Loucy (cell line): ENCODE data around the gene SELENOI.

Experiments used
- H2AFZ ChIP-seq: fragments of 200-600 bp; sonication (generic); 2 replicates; pipeline ENCODE4 v1.6.0; 2016; ENCODE audit warnings: antibody characterized with exemption, mild to moderate bottlenecking, low read length, moderate library complexity
- H3F3A ChIP-seq: fragments of 200-600 bp; 2 replicates; pipeline ENCODE4 v1.6.0; 2016; ENCODE audit warnings: antibody characterized with exemption, low read depth, mild to moderate bottlenecking
- H3K27me3 ChIP-seq: fragments of 200-600 bp; sonication (generic); 2 replicates; pipeline ENCODE4 v1.6.1; 2014; ENCODE audit warnings: low read length, mild to moderate bottlenecking; ENCODE audit not compliant: insufficient read depth, poor library complexity, severe bottlenecking
- H3K36me3 ChIP-seq: fragments of 200-600 bp; sonication (generic); 2 replicates; pipeline ENCODE4 v1.6.1; 2016; ENCODE audit warnings: low read length; ENCODE audit not compliant: insufficient read depth
- H3K4me1 ChIP-seq: fragments of 200-600 bp; sonication (generic); 2 replicates; pipeline ENCODE4 v1.5.1; 2014; ENCODE audit warnings: low read length, mild to moderate bottlenecking; ENCODE audit not compliant: insufficient read depth, poor library complexity, severe bottlenecking
- H3K4me2 ChIP-seq: fragments of 200-600 bp; sonication (generic); 2 replicates; pipeline ENCODE4 v1.6.0; 2014; ENCODE audit warnings: antibody characterized with exemption, low read length, low read depth, mild to moderate bottlenecking; ENCODE audit not compliant: poor library complexity, severe bottlenecking
- H3K4me3 ChIP-seq: fragments of 200-600 bp; sonication (generic); 2 replicates; pipeline ENCODE4 v1.5.1; 2014; ENCODE audit warnings: low read length, mild to moderate bottlenecking, mixed read lengths; ENCODE audit not compliant: poor library complexity, severe bottlenecking
- H3K79me2 ChIP-seq: fragments of 200-600 bp; sonication (generic); 2 replicates; pipeline ENCODE4 v1.6.1; 2014; ENCODE audit warnings: low read length; ENCODE audit not compliant: insufficient read depth
- H3K9ac ChIP-seq: fragments of 200-600 bp; sonication (generic); 2 replicates; pipeline ENCODE4 v1.6.0; 2014; ENCODE audit warnings: mild to moderate bottlenecking, low read depth, low read length, moderate library complexity; ENCODE audit not compliant: poor library complexity, severe bottlenecking
- H3K9me2 ChIP-seq: fragments of 200-600 bp; sonication (generic); replicated peaks from 2 replicates; pipeline ENCODE4 v1.6.1; 2016; ENCODE audit warnings: low read depth, low read length, mixed read lengths
- H3K9me3 ChIP-seq: fragments of 200-600 bp; sonication (generic); 2 replicates; pipeline ENCODE4 v1.6.1; 2014; ENCODE audit warnings: mild to moderate bottlenecking, antibody characterized with exemption, low read length, low read depth; ENCODE audit not compliant: insufficient read depth
- H4K20me1 ChIP-seq: fragments of 200-600 bp; sonication (generic); 2 replicates; pipeline ENCODE4 v1.6.0; 2014; ENCODE audit warnings: antibody characterized with exemption, low read length, mild to moderate bottlenecking; ENCODE audit not compliant: insufficient read depth, poor library complexity, severe bottlenecking
- CTCF ChIP-seq: fragments of 200-600 bp; sonication (generic); conservative IDR thresholded peaks from 2 replicates; pipeline ENCODE4 v1.5.1; 2014; ENCODE audit warnings: mild to moderate bottlenecking, antibody characterized with exemption, low read length
- EZH2phosphoT487 ChIP-seq: fragments of 200-600 bp; IDR thresholded peaks from 2 replicates; pipeline ENCODE4 v1.6.1; 2018; ENCODE audit warnings: antibody characterized with exemption, mild to moderate bottlenecking, moderate library complexity, borderline replicate concordance

SELENOI gene

DNA sequence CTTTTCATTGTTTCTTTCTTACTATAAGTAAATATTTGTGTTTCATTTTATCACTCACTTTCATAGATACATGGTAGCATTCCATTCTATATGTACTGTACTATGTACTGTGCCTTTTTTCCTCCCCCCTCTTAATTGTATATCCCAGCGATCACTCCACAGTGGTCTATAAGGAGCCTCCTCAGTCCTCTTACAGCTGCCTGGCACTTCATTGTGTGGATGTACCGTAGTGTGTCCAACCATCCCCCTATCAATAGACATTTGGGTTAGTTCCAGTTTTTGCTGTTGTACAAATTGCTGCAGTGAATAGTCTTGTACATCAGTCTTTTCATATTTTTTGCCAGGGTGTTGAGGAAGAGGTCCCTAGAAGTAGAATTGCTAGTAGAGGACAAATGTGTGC is 34.3 kb downstream of the SELENOI start:
- TF ChIP-seq EZH2phosphoT487 (no peak), CTCF (no peak)
- Histone ChIP-seq H3K9ac (no peak overlapping the region), H3K4me2 (no peak overlapping the region)

GRCh38 chr2:26382564-26382963 is 36.6 kb downstream of the SELENOI start:
- H3K9ac ChIP-seq = no peak overlapping the region
- H4K20me1 ChIP-seq = no peaks in the 10 kb centered on the region
- no peaks in the 10 kb centered on the region for H3K79me2 ChIP-seq
- H3K4me2 ChIP-seq = no peak overlapping the region
- no peaks in the 10 kb centered on the region for H3K4me1 ChIP-seq
- H3K36me3 ChIP-seq = peaks cover 61% of the 10 kb centered on the region; the same call in 1 of the 2 replicates
- no peak overlapping the region for H3K4me3 ChIP-seq
- no peaks in the 10 kb centered on the region for H3K27me3 ChIP-seq
- H3K9me2 ChIP-seq = no peaks in the 10 kb centered on the region
- no peak for TF ChIP-seq CTCF
- no peak for TF ChIP-seq EZH2phosphoT487
- no peaks in the 10 kb centered on the region for H3F3A ChIP-seq
- H3K9me3 ChIP-seq = no peaks in the 10 kb centered on the region
- H2AFZ ChIP-seq = no peak overlapping the region

More for the DNA sequence above, 34.3 kb downstream of the SELENOI start:
- H4K20me1 ChIP-seq = no peaks in the 10 kb centered on the region
- peaks cover 68% of the 10 kb centered on the region; the same call in 1 of the 2 replicates for H3K36me3 ChIP-seq
- H3K27me3 ChIP-seq = no peaks in the 10 kb centered on the region
- H3F3A ChIP-seq = no peaks in the 10 kb centered on the region
- no peak overlapping the region for H3K4me3 ChIP-seq
- H3K9me2 ChIP-seq = no peaks in the 10 kb centered on the region
- no peaks in the 10 kb centered on the region for H3K9me3 ChIP-seq
- H3K79me2 ChIP-seq = no peaks in the 10 kb centered on the region
- H3K4me1 ChIP-seq = no peaks in the 10 kb centered on the region
- no peak overlapping the region for H2AFZ ChIP-seq

DNA sequence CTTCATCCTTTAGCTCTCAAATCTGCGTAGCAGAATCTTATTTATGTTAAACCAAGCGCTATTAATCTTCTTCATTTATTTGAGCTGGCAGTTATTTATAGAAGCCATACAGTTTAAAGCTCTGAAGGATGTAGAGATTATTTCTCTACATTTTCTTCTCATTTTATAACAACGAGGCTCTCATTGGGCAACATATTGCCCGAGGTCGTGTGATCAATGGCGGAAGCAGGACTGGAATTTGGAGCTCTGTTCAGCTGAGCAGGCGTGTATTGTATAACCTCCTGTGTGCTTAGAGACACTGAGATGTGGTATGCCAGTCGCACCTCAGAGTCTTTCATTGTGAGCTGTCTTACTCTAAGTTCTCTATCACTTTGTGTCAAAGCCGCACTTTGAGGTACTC is 38.2 kb downstream of the SELENOI start:
- peaks cover 62% of the 10 kb centered on the region for H3K36me3 ChIP-seq
- TF ChIP-seq CTCF (no peak), EZH2phosphoT487 (no peak)
- no peak overlapping the region for H3K4me2 ChIP-seq
- no peaks in the 10 kb centered on the region for H3K9me3 ChIP-seq
- no peaks in the 10 kb centered on the region for H3F3A ChIP-seq
- no peak overlapping the region for H2AFZ ChIP-seq
- H3K9me2 ChIP-seq = no peaks in the 10 kb centered on the region
- no peak overlapping the region for H3K4me3 ChIP-seq
- H3K9ac ChIP-seq = no peak overlapping the region
- H3K79me2 ChIP-seq = no peaks in the 10 kb centered on the region
- H3K27me3 ChIP-seq = no peaks in the 10 kb centered on the region
- H4K20me1 ChIP-seq = no peaks in the 10 kb centered on the region
- H3K4me1 ChIP-seq = no peaks in the 10 kb centered on the region
